Measurements from ENCODE around the gene NECTIN1. TPM values are rescaled to one million over a fixed set of nuclear protein-coding genes. Genes with fewer than 3 reads are reported as not detected.

NECTIN1 gene
- total and polyA plus RNA-seq, 2 of the 4 experiments (the other 2 are of a cell fraction) = 2.3 to 4.2 TPM

DNA sequence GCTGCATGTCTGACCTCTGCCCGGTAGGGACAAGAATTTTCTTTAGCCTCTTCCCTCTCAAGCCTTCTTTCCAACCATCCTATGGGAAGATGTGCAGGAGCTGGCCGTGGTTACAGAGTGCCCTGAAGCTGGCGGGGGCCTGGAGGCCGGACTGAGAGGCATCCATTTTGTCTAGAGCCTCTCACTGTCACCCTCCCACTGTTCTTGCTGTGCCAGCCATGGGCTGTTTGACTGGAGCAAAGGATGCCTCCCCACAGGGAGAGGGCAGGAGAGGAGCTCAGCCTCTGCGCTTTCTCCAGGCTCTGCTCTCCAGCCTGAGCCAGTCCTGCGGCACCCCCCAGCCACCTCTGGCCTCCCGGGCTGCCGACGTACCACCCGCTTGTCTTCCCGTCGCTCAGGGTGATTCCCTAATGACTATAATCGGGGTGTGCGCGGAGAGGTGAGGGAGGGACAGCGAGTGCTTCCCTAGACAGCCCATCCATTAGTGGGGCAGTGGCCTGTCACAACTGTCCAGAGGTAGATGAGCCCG, 123.8 kb downstream of the NECTIN1 start:
- intact Hi-C loops (cut with micrococcal nuclease) (no loop called here), dilution Hi-C loops (cut with HindIII; ENCODE audit: low sequenced_read_pairs, unreplicated experiment) (no loop called here), in situ Hi-C loops (cut with MboI; ENCODE audit: low sequenced_read_pairs) (no loop called here)
- Histone ChIP-seq H3K36me3 (ENCODE audit: control insufficient read depth, insufficient read depth, low read length) (no peaks in the 10 kb centered on the region), H3K9ac (ENCODE audit: low read depth, low read length) (no peak overlapping the region), H3K27me3 (ENCODE audit: control insufficient read depth, insufficient read depth, low read length) (peaks cover 28% of the 10 kb centered on the region), H3K9me1 (ENCODE audit: insufficient read depth, low read length) (no peaks in the 10 kb centered on the region), H4K8ac (ENCODE audit: low read depth in 2 of 2, low read length in 2 of 2) (no peak overlapping the region), H2BK20ac (ENCODE audit: low read depth, low read length) (no peak overlapping the region), H2BK5ac (ENCODE audit: low read depth, low read length, poor library complexity, severe bottlenecking) (no peak overlapping the region), H3K18ac (ENCODE audit: low read depth, low read length) (no peak overlapping the region), H3K79me1 (ENCODE audit: low read depth in 1 of 2, low read length in 2 of 2) (no peaks in the 10 kb centered on the region), H3K4me1 (ENCODE audit: control insufficient read depth, insufficient read depth, low read length) (no peaks in the 10 kb centered on the region), H2AK9ac (replicated peaks; ENCODE audit: low read depth, low read length, poor library complexity) (peak overlapping the region; percentile 62), H3K14ac (replicated peaks; ENCODE audit: low read depth, low read length) (no peak overlapping the region), H2AFZ (replicated peaks; ENCODE audit: low read length, poor library complexity) (no peak overlapping the region), H4K5ac (ENCODE audit: low read depth, low read length) (no peak overlapping the region), H2BK120ac (ENCODE audit: low read depth, low read length) (no peak overlapping the region), H3K27ac (ENCODE audit: insufficient read depth, low read length) (no peak overlapping the region), H4K91ac (ENCODE audit: insufficient read depth, low read depth, low read length) (no peak overlapping the region), H3K4me3 (ENCODE audit: insufficient read depth, low read depth, low read length) (no peak overlapping the region), H3K23ac (ENCODE audit: low read depth, low read length) (no peak overlapping the region), H2BK15ac (ENCODE audit: low read depth, low read length) (no peak overlapping the region), H3K4me2 (ENCODE audit: low read depth, low read length) (no peak overlapping the region), H3K56ac (ENCODE audit: extremely low read depth, insufficient read depth, low read length) (no peak overlapping the region), H3K4ac (ENCODE audit: low read depth, low read length) (no peak overlapping the region), H3K9me3 (ENCODE audit: control insufficient read depth, insufficient read depth, low read length) (no peaks in the 10 kb centered on the region), H2AK5ac (ENCODE audit: low read depth, low read length) (no peak overlapping the region), H4K20me1 (ENCODE audit: insufficient read depth, low read length) (no peaks in the 10 kb centered on the region)
- BruUV-seq (replicated peaks) = no TSS peak
- POLR2A ChIA-PET (ENCODE audit: unreplicated experiment) = no interaction called here
- TF ChIP-seq POLR2A (IDR thresholded peaks at IDR 0.05; ENCODE audit: low read depth, low read length) = no peak
- TF ChIP-seq BHLHE40 (IDR thresholded peaks at IDR 0.05; ENCODE audit: low read depth, low read length) = no peak
- TF ChIP-seq, protein P1, sequence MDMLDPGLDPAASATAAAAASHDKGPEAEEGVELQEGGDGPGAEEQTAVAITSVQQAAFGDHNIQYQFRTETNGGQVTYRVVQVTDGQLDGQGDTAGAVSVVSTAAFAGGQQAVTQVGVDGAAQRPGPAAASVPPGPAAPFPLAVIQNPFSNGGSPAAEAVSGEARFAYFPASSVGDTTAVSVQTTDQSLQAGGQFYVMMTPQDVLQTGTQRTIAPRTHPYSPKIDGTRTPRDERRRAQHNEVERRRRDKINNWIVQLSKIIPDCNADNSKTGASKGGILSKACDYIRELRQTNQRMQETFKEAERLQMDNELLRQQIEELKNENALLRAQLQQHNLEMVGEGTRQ (IDR thresholded peaks at IDR 0.05; ENCODE audit: low read depth, low read length) = no peak
- TF ChIP-seq FOS (IDR thresholded peaks at IDR 0.05; ENCODE audit: low read depth, low read length) = no peak
- TF ChIP-seq, protein P2, sequence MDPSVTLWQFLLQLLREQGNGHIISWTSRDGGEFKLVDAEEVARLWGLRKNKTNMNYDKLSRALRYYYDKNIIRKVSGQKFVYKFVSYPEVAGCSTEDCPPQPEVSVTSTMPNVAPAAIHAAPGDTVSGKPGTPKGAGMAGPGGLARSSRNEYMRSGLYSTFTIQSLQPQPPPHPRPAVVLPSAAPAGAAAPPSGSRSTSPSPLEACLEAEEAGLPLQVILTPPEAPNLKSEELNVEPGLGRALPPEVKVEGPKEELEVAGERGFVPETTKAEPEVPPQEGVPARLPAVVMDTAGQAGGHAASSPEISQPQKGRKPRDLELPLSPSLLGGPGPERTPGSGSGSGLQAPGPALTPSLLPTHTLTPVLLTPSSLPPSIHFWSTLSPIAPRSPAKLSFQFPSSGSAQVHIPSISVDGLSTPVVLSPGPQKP (IDR thresholded peaks at IDR 0.05; ENCODE audit: borderline replicate concordance, low read depth, low read length) = no peak
- TF ChIP-seq CTCF (conservative IDR thresholded peaks at IDR 0.05; ENCODE audit: low read depth, low read length) = no peak
- no peak for TF ChIP-seq CEBPB (IDR thresholded peaks at IDR 0.05; ENCODE audit: low read depth, low read length)
- TF ChIP-seq CHD1 (IDR thresholded peaks at IDR 0.05; ENCODE audit: low read depth, low read length) = no peak
- no peak for TF ChIP-seq RCOR1 (IDR thresholded peaks at IDR 0.05; ENCODE audit: insufficient replicate concordance, low read length)
- TF ChIP-seq NFE2L2 (IDR thresholded peaks at IDR 0.05; ENCODE audit: low read depth, low read length) = no peak
- no peak for TF ChIP-seq MAZ (IDR thresholded peaks at IDR 0.05; ENCODE audit: borderline replicate concordance, low read depth, low read length)
- TF ChIP-seq MAFK (IDR thresholded peaks at IDR 0.05; ENCODE audit: low read depth, low read length) = no peak
- no peak for TF ChIP-seq RAD21 (IDR thresholded peaks at IDR 0.05; ENCODE audit: low read length)
- no peak for TF ChIP-seq RFX5 (IDR thresholded peaks at IDR 0.05; ENCODE audit: low read depth, low read length)
- no peak for TF ChIP-seq MXI1 (IDR thresholded peaks at IDR 0.05; ENCODE audit: borderline replicate concordance, low read depth, low read length)
- TF ChIP-seq SMC3 (IDR thresholded peaks at IDR 0.05; ENCODE audit: low read depth, low read length) = no peak
- no peak for DNase-seq
- WGBS, 2 experiments (ENCODE audit: extremely low coverage in 2 of 2, insufficient read length in 1 of 2) = no CpG with 5 or more reads among the region's 17 CpGs
- CTCF ChIA-PET = no interaction called here
- no peak for ATAC-seq (ENCODE audit: low read depth)

Measured in IMR-90 (cell line).